ENCODE data around the gene FRS2. TPM values are rescaled to one million over a fixed set of nuclear protein-coding genes. Genes with fewer than 3 reads are reported as not detected.

Gene FRS2
- total and polyA plus RNA-seq, 2 experiments from 2014 or later = 15.9 to 43.2 TPM

- Histone ChIP-seq H3K27ac (no peak overlapping the region), H3K36me3 (no peaks in the 10 kb centered on the region), H3K4me1 (ENCODE audit: low read depth) (peaks cover 7% of the 10 kb centered on the region), H3K4me3 (no peak overlapping the region), H3K27me3 (no peaks in the 10 kb centered on the region), H3K9me3 (ENCODE audit: low read depth) (no peaks in the 10 kb centered on the region)
- no peak for TF ChIP-seq CTCF (IDR thresholded peaks at IDR 0.05; ENCODE audit: low read depth, low read length)
- DNase-seq (ENCODE audit: low read depth in 1 of 2, low spot score in 1 of 2) = no peak
These were observed 13.9 kb upstream of the FRS2 start for GRCh38 chr12:69456239-69456638.

- Histone ChIP-seq H3K9me3 (ENCODE audit: low read depth) (no peaks in the 10 kb centered on the region), H3K4me3 (no peak overlapping the region), H3K27me3 (no peaks in the 10 kb centered on the region), H3K36me3 (no peaks in the 10 kb centered on the region), H3K4me1 (ENCODE audit: low read depth) (peaks cover 16% of the 10 kb centered on the region), H3K27ac (no peak overlapping the region)
- TF ChIP-seq CTCF (IDR thresholded peaks at IDR 0.05; ENCODE audit: low read depth, low read length) = no peak
- no peak for DNase-seq (ENCODE audit: low read depth in 1 of 2, low spot score in 1 of 2)
These were observed 12.8 kb upstream of the FRS2 start for GRCh38 chr12:69457433-69457832.

GRCh38 chr12:69459477-69459876, 10.7 kb upstream of the FRS2 start:
- peaks cover 16% of the 10 kb centered on the region for H3K4me1 ChIP-seq (ENCODE audit: low read depth)
- DNase-seq (ENCODE audit: low read depth in 1 of 2, low spot score in 1 of 2) = peak in 1 of 2 donors; percentile 38
- H3K27ac ChIP-seq = peak overlapping the region; percentile 68
- no peak for TF ChIP-seq CTCF (IDR thresholded peaks at IDR 0.05; ENCODE audit: low read depth, low read length)
- no peaks in the 10 kb centered on the region for H3K9me3 ChIP-seq (ENCODE audit: low read depth)
- no peaks in the 10 kb centered on the region for H3K27me3 ChIP-seq
- no peak overlapping the region for H3K4me3 ChIP-seq
- no peaks in the 10 kb centered on the region for H3K36me3 ChIP-seq

- no peak overlapping the region for H3K4me3 ChIP-seq
- DNase-seq (ENCODE audit: low read depth in 1 of 2, low spot score in 1 of 2) = no peak
- H3K9me3 ChIP-seq (ENCODE audit: low read depth) = no peaks in the 10 kb centered on the region
- H3K36me3 ChIP-seq = no peaks in the 10 kb centered on the region
- no peaks in the 10 kb centered on the region for H3K27me3 ChIP-seq
- no peak for TF ChIP-seq CTCF (IDR thresholded peaks at IDR 0.05; ENCODE audit: low read depth, low read length)
- peaks cover 12% of the 10 kb centered on the region for H3K4me1 ChIP-seq (ENCODE audit: low read depth)
- H3K27ac ChIP-seq = no peak overlapping the region
These were observed 5.8 kb upstream of the FRS2 start for GRCh38 chr12:69464428-69464827.

GRCh38 chr12:69466867-69467266, 3.3 kb upstream of the FRS2 start:
- H3K27ac ChIP-seq = no peak overlapping the region
- no peaks in the 10 kb centered on the region for H3K9me3 ChIP-seq (ENCODE audit: low read depth)
- no peaks in the 10 kb centered on the region for H3K27me3 ChIP-seq
- H3K4me3 ChIP-seq = no peak overlapping the region
- peaks cover 11% of the 10 kb centered on the region for H3K4me1 ChIP-seq (ENCODE audit: low read depth)
- no peak for DNase-seq (ENCODE audit: low read depth in 1 of 2, low spot score in 1 of 2)
- TF ChIP-seq CTCF (IDR thresholded peaks at IDR 0.05; ENCODE audit: low read depth, low read length) = no peak
- no peaks in the 10 kb centered on the region for H3K36me3 ChIP-seq

GRCh38 chr12:69467366-69467765, 2.8 kb upstream of the FRS2 start:
- no peak overlapping the region for H3K4me3 ChIP-seq
- no peak for TF ChIP-seq CTCF (IDR thresholded peaks at IDR 0.05; ENCODE audit: low read depth, low read length)
- H3K9me3 ChIP-seq (ENCODE audit: low read depth) = no peaks in the 10 kb centered on the region
- no peaks in the 10 kb centered on the region for H3K36me3 ChIP-seq
- no peak for DNase-seq (ENCODE audit: low read depth in 1 of 2, low spot score in 1 of 2)
- peaks cover 7% of the 10 kb centered on the region for H3K4me1 ChIP-seq (ENCODE audit: low read depth)
- H3K27ac ChIP-seq = no peak overlapping the region
- no peaks in the 10 kb centered on the region for H3K27me3 ChIP-seq
